DOHH2 (cell line): ENCODE results near the gene FGB.

Source experiments
- H3F3A ChIP-seq: fragments of 200-600 bp; sonication (generic), shearing (Covaris generic); 2 replicates; pipeline ENCODE4 v1.6.0; 2016; ENCODE audit warnings: antibody characterized with exemption, mild to moderate bottlenecking; ENCODE audit not compliant: control insufficient read depth, insufficient read depth
- H3K27ac ChIP-seq: fragments of 200-600 bp; sonication (generic); 2 replicates; pipeline ENCODE4 v1.5.1; 2014; ENCODE audit warnings: low read depth, mild to moderate bottlenecking, low read length, moderate library complexity
- H3K27me3 ChIP-seq: fragments of 200-600 bp; sonication (generic); 2 replicates; pipeline ENCODE4 v1.6.1; 2014; ENCODE audit warnings: mild to moderate bottlenecking, low read length, mixed read lengths; ENCODE audit not compliant: control insufficient read depth
- H3K36me3 ChIP-seq: fragments of 200-600 bp; sonication (generic); 2 replicates; pipeline ENCODE4 v1.6.1; 2014; ENCODE audit warnings: mild to moderate bottlenecking, low read length, moderate library complexity, mixed read lengths; ENCODE audit not compliant: control insufficient read depth
- H3K4me1 ChIP-seq: fragments of 200-600 bp; sonication (generic); 2 replicates; pipeline ENCODE4 v1.6.1; 2014; ENCODE audit warnings: mild to moderate bottlenecking, low read length, mixed read lengths; ENCODE audit not compliant: control insufficient read depth
- H3K4me2 ChIP-seq: fragments of 200-600 bp; sonication (generic); 2 replicates; pipeline ENCODE4 v1.6.0; 2014; ENCODE audit warnings: mild to moderate bottlenecking, low read length, moderate library complexity
- H3K4me3 ChIP-seq: fragments of 200-600 bp; sonication (generic); 2 replicates; pipeline ENCODE4 v1.5.1; 2014; ENCODE audit warnings: mild to moderate bottlenecking, low read length, mixed read lengths
- H3K79me2 ChIP-seq: fragments of 200-600 bp; sonication (generic); 2 replicates; pipeline ENCODE4 v1.6.1; 2014; ENCODE audit warnings: mild to moderate bottlenecking, low read length, mixed read lengths; ENCODE audit not compliant: control insufficient read depth
- H3K9me2 ChIP-seq: fragments of 200-600 bp; sonication (generic); replicated peaks from 2 replicates; pipeline ENCODE4 v1.6.1; 2014; ENCODE audit warnings: mild to moderate bottlenecking, low read length, mixed read lengths; ENCODE audit not compliant: control insufficient read depth
- H3K9me3 ChIP-seq: fragments of 200-600 bp; sonication (generic); 2 replicates; pipeline ENCODE4 v1.6.1; 2014; ENCODE audit warnings: antibody characterized with exemption, low read length, mixed read lengths; ENCODE audit not compliant: control insufficient read depth, insufficient read depth
- H4K20me1 ChIP-seq: fragments of 200-600 bp; sonication (generic); 2 replicates; pipeline ENCODE4 v1.6.0; 2014; ENCODE audit warnings: low read depth, mild to moderate bottlenecking, antibody characterized with exemption, low read length, moderate library complexity; ENCODE audit not compliant: control insufficient read depth, insufficient read depth
- CTCF ChIP-seq: fragments of 200-600 bp; sonication (generic); IDR thresholded peaks from one replicate; pipeline ENCODE4 v1.5.1; 2014; ENCODE audit warnings: antibody characterized with exemption, mild to moderate bottlenecking, low read depth, low read length; ENCODE audit not compliant: poor library complexity, severe bottlenecking
- EZH2phosphoT487 ChIP-seq: fragments of 200-600 bp; sonication (generic); IDR thresholded peaks from 2 replicates; pipeline ENCODE4 v1.6.1; 2017; ENCODE audit warnings: borderline replicate concordance, mild to moderate bottlenecking, antibody characterized with exemption, low read length, moderate library complexity, mixed read lengths

Gene FGB

GRCh38 chr4:154597798-154598774, 35.3 kb downstream of the FGB start:
- no peaks in the 10 kb centered on the region for H4K20me1 ChIP-seq
- no peaks in the 10 kb centered on the region for H3K27me3 ChIP-seq
- H3F3A ChIP-seq = no peaks in the 10 kb centered on the region
- TF ChIP-seq EZH2phosphoT487 (no peak), CTCF (no peak)
- H3K9me2 ChIP-seq = no peaks in the 10 kb centered on the region
- H3K4me1 ChIP-seq = no peaks in the 10 kb centered on the region
- H3K27ac ChIP-seq = no peak overlapping the region
- no peak overlapping the region for H3K4me3 ChIP-seq
- H3K9me3 ChIP-seq = no peaks in the 10 kb centered on the region
- H3K4me2 ChIP-seq = no peak overlapping the region
- H3K79me2 ChIP-seq = no peaks in the 10 kb centered on the region
- H3K36me3 ChIP-seq = no peaks in the 10 kb centered on the region

GRCh38 chr4:154602404-154603020, 39.7 kb downstream of the FGB start:
- no peaks in the 10 kb centered on the region for H3K9me3 ChIP-seq
- H3K4me3 ChIP-seq = no peak overlapping the region
- no peaks in the 10 kb centered on the region for H3K27me3 ChIP-seq
- no peaks in the 10 kb centered on the region for H3K4me1 ChIP-seq
- no peak overlapping the region for H3K4me2 ChIP-seq
- H3K27ac ChIP-seq = no peak overlapping the region
- no peaks in the 10 kb centered on the region for H4K20me1 ChIP-seq
- no peaks in the 10 kb centered on the region for H3F3A ChIP-seq
- TF ChIP-seq EZH2phosphoT487 (no peak), CTCF (no peak)
- H3K9me2 ChIP-seq = no peaks in the 10 kb centered on the region
- H3K79me2 ChIP-seq = no peaks in the 10 kb centered on the region
- H3K36me3 ChIP-seq = no peaks in the 10 kb centered on the region

- no peak overlapping the region for H3K4me3 ChIP-seq
- no peaks in the 10 kb centered on the region for H3K36me3 ChIP-seq
- TF ChIP-seq EZH2phosphoT487 (no peak), CTCF (no peak)
- no peak overlapping the region for H3K27ac ChIP-seq
- no peaks in the 10 kb centered on the region for H3K27me3 ChIP-seq
- no peaks in the 10 kb centered on the region for H3K4me1 ChIP-seq
- no peaks in the 10 kb centered on the region for H3F3A ChIP-seq
- H4K20me1 ChIP-seq = no peaks in the 10 kb centered on the region
- no peak overlapping the region for H3K4me2 ChIP-seq
- no peaks in the 10 kb centered on the region for H3K9me2 ChIP-seq
- H3K79me2 ChIP-seq = no peaks in the 10 kb centered on the region
- no peaks in the 10 kb centered on the region for H3K9me3 ChIP-seq
These were observed 40.5 kb downstream of the FGB start for GRCh38 chr4:154603033-154603943.
